Keratinocyte (primary cell): Measurements from ENCODE around the gene STRBP.

ENCODE experiments used
- CTCF ChIP-seq, 3 experiments: IDR thresholded peaks in 1 of 3; conservative IDR thresholded peaks in 1 of 3; optimal IDR thresholded peaks in 1 of 3; 2 replicates in 2 of 3; 3 replicates in 1 of 3; pipeline versions ENCODE3 to v1.5.1; 2011; ENCODE audit warnings: low read length in 3 of 3, mild to moderate bottlenecking in 3 of 3, moderate library complexity in 2 of 3, control low read depth in 1 of 3, inconsistent platforms in 1 of 3; ENCODE audit not compliant: insufficient read depth in 2 of 3; ENCODE audit errors: extremely low read depth in 1 of 3
- EZH2 ChIP-seq: IDR thresholded peaks from one replicate; pipeline ENCODE4 v1.6.1; 2012; ENCODE audit warnings: inconsistent platforms, mild to moderate bottlenecking, low read length, moderate library complexity

- TF ChIP-seq CTCF (optimal IDR thresholded peaks at IDR 0.05 in 1 of 3, IDR thresholded peaks at IDR 0.05 in 1 of 3, conservative IDR thresholded peaks at IDR 0.05 in 1 of 3; ENCODE audit: extremely low read depth in 1 of 3, insufficient read depth in 2 of 3, low read length in 3 of 3): no peak
- no peak for TF ChIP-seq EZH2
Observed at GRCh38 chr9:123234853-123235252, 33.5 kb downstream of the STRBP start.
